Stomach smooth muscle (tissue), 2 donors: ENCODE measurements around the gene CLEC14A.

Experiments
- H3K27ac ChIP-seq: one replicate; pipeline ENCODE4 v1.7.0; 2013; ENCODE audit warnings: mild to moderate bottlenecking, low read length, inconsistent platforms
- H3K27me3 ChIP-seq, 2 donors: one replicate each; pipeline ENCODE4 v1.7.0; 2013; ENCODE audit warnings: low read length in 2 of 2; ENCODE audit not compliant: insufficient read depth in 2 of 2, control insufficient read depth in 1 of 2
- H3K36me3 ChIP-seq, 2 donors: one replicate each; pipeline ENCODE4 v1.7.0; 2013; ENCODE audit warnings: low read length in 2 of 2; ENCODE audit not compliant: control insufficient read depth in 2 of 2, insufficient read depth in 2 of 2
- H3K4me1 ChIP-seq: one replicate; pipeline ENCODE4 v1.7.0; 2013; ENCODE audit warnings: low read length; ENCODE audit not compliant: control insufficient read depth, insufficient read depth
- H3K4me3 ChIP-seq, 2 donors: one replicate each; pipeline ENCODE4 v1.7.0; 2013; ENCODE audit warnings: low read length in 2 of 2
- H3K9ac ChIP-seq, 2 donors: one replicate each; pipeline ENCODE4 v1.7.0; 2013; ENCODE audit warnings: low read length in 2 of 2, mild to moderate bottlenecking in 1 of 2
- H3K9me3 ChIP-seq, 2 donors: one replicate each; pipeline ENCODE4 v1.7.0; 2013; ENCODE audit warnings: low read length in 2 of 2; ENCODE audit not compliant: control insufficient read depth in 2 of 2
- donor health status: healthy.
- donor health status: Pancreatic carcinoma.

Gene CLEC14A

GRCh38 chr14:38279572-38279971 is 23.7 kb upstream of the CLEC14A start:
- H3K9ac ChIP-seq = no peak overlapping the region
- no peak overlapping the region for H3K27ac ChIP-seq
- no peaks in the 10 kb centered on the region for H3K36me3 ChIP-seq
- H3K4me1 ChIP-seq = no peaks in the 10 kb centered on the region
- no peaks in the 10 kb centered on the region for H3K9me3 ChIP-seq
- no peak overlapping the region for H3K4me3 ChIP-seq
- H3K27me3 ChIP-seq = no peaks in the 10 kb centered on the region

- Histone ChIP-seq H3K9ac (no peak overlapping the region), H3K36me3 (no peaks in the 10 kb centered on the region), H3K4me3 (no peak overlapping the region), H3K9me3 (no peaks in the 10 kb centered on the region), H3K4me1 (no peaks in the 10 kb centered on the region), H3K27me3 (no peaks in the 10 kb centered on the region), H3K27ac (no peak overlapping the region)
These were observed 22.1 kb upstream of the CLEC14A start for GRCh38 chr14:38278035-38278434.

- H3K4me1 ChIP-seq = no peaks in the 10 kb centered on the region
- H3K9me3 ChIP-seq = no peaks in the 10 kb centered on the region
- no peak overlapping the region for H3K27ac ChIP-seq
- H3K36me3 ChIP-seq = no peaks in the 10 kb centered on the region
- H3K9ac ChIP-seq = no peak overlapping the region
- H3K27me3 ChIP-seq = no peaks in the 10 kb centered on the region
- H3K4me3 ChIP-seq = no peak overlapping the region
These were observed 7.0 kb upstream of the CLEC14A start for GRCh38 chr14:38262844-38263243.

- no peak overlapping the region for H3K27ac ChIP-seq
- H3K27me3 ChIP-seq = no peaks in the 10 kb centered on the region
- no peak overlapping the region for H3K4me3 ChIP-seq
- H3K36me3 ChIP-seq = no peaks in the 10 kb centered on the region
- no peaks in the 10 kb centered on the region for H3K9me3 ChIP-seq
- H3K9ac ChIP-seq = no peak overlapping the region
- H3K4me1 ChIP-seq = no peaks in the 10 kb centered on the region
These were observed 5.7 kb upstream of the CLEC14A start for GRCh38 chr14:38261620-38262019.

- no peak overlapping the region for H3K4me3 ChIP-seq
- no peak overlapping the region for H3K9ac ChIP-seq
- no peaks in the 10 kb centered on the region for H3K36me3 ChIP-seq
- H3K27me3 ChIP-seq = peaks cover 3 to 8% of the 10 kb centered on the region in 2 donors
- no peaks in the 10 kb centered on the region for H3K4me1 ChIP-seq
- H3K27ac ChIP-seq = no peak overlapping the region
- no peaks in the 10 kb centered on the region for H3K9me3 ChIP-seq
These were observed 1.6 kb upstream of the CLEC14A start for GRCh38 chr14:38257507-38257906.

GRCh38 chr14:38256533-38256840 is 594 bp upstream of the CLEC14A start:
- Histone ChIP-seq H3K4me1 (no peaks in the 10 kb centered on the region), H3K36me3 (no peaks in the 10 kb centered on the region), H3K27ac (no peak overlapping the region), H3K27me3 (peaks cover 3 to 8% of the 10 kb centered on the region in 2 donors), H3K4me3 (no peak overlapping the region), H3K9me3 (no peaks in the 10 kb centered on the region), H3K9ac (no peak overlapping the region)

- no peak overlapping the region for H3K27ac ChIP-seq
- no peaks in the 10 kb centered on the region for H3K36me3 ChIP-seq
- H3K27me3 ChIP-seq = peaks cover 3 to 8% of the 10 kb centered on the region in 2 donors
- H3K9me3 ChIP-seq = no peaks in the 10 kb centered on the region
- H3K4me3 ChIP-seq = peak overlapping the region; percentile 40 to 64
- H3K4me1 ChIP-seq = no peaks in the 10 kb centered on the region
- H3K9ac ChIP-seq = peak overlapping the region in 1 of 2 donors; percentile 22
These were observed 553 bp downstream of the CLEC14A start for GRCh38 chr14:38255408-38255672.

GRCh38 chr14:38254571-38255407 is 1.1 kb downstream of the CLEC14A start:
- H3K27me3 ChIP-seq = peaks cover 3 to 8% of the 10 kb centered on the region in 2 donors
- H3K4me3 ChIP-seq = peak overlapping the region; percentile 40 to 64
- no peak overlapping the region for H3K27ac ChIP-seq
- H3K9me3 ChIP-seq = no peaks in the 10 kb centered on the region
- H3K4me1 ChIP-seq = no peaks in the 10 kb centered on the region
- peak overlapping the region; percentile 3 to 42 for H3K9ac ChIP-seq
- H3K36me3 ChIP-seq = no peaks in the 10 kb centered on the region

- Histone ChIP-seq H3K9ac (no peak overlapping the region), H3K27ac (no peak overlapping the region), H3K4me3 (peak overlapping the region in 1 of 2 donors; percentile 16), H3K4me1 (no peaks in the 10 kb centered on the region), H3K9me3 (no peaks in the 10 kb centered on the region), H3K27me3 (peaks cover 3 to 8% of the 10 kb centered on the region in 2 donors), H3K36me3 (no peaks in the 10 kb centered on the region)
These were observed 2.2 kb downstream of the CLEC14A start for GRCh38 chr14:38253676-38254075.

- Histone ChIP-seq H3K27me3 (peaks cover 3 to 8% of the 10 kb centered on the region in 2 donors), H3K4me3 (no peak overlapping the region), H3K9ac (no peak overlapping the region), H3K4me1 (no peaks in the 10 kb centered on the region), H3K36me3 (no peaks in the 10 kb centered on the region), H3K27ac (no peak overlapping the region), H3K9me3 (no peaks in the 10 kb centered on the region)
These were observed 3.7 kb downstream of the CLEC14A start for GRCh38 chr14:38252066-38252710.

- H3K4me3 ChIP-seq = no peak overlapping the region
These were observed 5.6 kb downstream of the CLEC14A start for GRCh38 chr14:38250331-38250730.

More at GRCh38 chr14:38250331-38250730, 5.6 kb downstream of the CLEC14A start:
- Histone ChIP-seq H3K36me3 (no peaks in the 10 kb centered on the region), H3K4me1 (no peaks in the 10 kb centered on the region), H3K27ac (no peak overlapping the region), H3K27me3 (peaks cover 3 to 4% of the 10 kb centered on the region in 2 donors), H3K9ac (no peak overlapping the region), H3K9me3 (no peaks in the 10 kb centered on the region)
